DMS114 treated with DMSO at 0.1 percent for 48 hours (cell line): ENCODE data around the gene SETD5.

Experiments used
- DNase-seq: peaks from one replicate; lab custom pipeline; 2025; ENCODE audit not compliant: unreplicated experiment; lab: John Stamatoyannopoulos, UW

SETD5 gene

DNA sequence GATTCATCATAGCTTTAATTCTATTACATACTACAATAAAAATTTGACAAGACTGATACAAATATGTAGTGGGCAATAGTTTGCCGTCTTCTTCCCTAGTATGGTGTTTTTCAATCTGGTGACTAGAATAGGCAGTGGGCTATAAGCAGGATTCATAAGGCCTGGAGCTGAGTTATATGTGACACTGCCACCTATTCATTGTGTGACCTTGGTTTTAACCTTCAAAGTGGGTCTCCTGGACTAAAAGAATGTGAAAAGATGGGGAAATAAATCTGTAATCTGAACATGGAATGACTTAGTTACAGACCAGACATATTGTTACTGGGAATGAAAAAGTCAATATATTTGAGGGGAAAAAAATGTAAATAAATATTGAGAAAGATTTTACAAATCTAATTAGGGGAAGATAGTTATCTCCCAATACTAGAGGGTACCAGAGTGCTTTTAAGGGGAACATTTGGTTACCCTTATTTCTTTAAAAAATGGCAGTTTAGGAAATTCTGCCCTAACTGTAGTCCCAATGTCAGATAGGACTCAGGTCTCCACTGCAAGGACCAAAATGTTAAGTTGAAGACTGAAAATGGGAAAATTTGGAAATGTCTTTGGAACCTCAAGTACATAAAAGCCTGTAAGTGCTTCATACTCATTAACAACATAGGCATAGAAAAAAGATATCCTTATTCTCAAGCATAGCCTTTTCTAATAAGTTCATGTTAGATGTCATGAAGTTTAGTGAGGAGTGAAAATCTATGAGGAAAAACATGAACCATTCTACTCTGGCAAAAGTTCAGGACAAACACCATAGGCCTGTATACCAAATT, 10.7 kb upstream of the SETD5 start:
- DNase-seq, result no peak

DNA sequence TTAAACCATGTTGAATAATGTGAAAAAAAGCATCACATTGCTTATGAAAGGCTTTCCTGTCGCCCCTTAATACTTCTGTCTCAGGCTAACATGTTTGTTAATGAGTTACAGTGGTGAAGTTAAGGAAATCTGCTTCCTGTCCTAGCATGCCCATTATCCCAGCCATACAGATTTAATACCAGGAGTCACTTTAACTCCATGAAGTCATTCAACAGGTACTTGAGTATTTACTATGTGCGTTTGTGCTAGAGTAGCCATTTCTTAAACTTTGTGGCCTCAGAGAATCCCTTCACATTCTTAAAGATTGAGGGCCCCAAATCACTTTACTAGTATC, 10.1 kb upstream of the SETD5 start:
- DNase-seq, result no peak

DNA sequence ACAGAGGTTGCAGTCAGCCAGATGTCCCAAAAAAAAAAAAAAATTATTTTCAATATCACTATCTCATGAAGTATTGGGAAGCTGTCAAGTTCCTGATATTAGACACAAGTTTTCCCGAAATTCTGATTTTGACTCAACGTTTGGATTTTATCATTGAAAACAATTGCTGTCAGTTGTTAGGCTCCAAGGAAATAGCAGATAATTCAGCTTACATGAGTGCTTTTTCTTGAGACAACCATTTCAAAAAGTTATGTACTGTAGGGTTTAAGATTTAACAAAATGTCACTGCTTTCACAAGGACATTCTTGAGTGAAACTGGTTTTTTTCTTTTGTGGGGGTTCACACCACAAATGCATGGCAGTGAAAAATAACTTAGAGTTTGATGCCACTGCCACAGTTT, 9.3 kb upstream of the SETD5 start:
- DNase-seq, result no peak

DNA sequence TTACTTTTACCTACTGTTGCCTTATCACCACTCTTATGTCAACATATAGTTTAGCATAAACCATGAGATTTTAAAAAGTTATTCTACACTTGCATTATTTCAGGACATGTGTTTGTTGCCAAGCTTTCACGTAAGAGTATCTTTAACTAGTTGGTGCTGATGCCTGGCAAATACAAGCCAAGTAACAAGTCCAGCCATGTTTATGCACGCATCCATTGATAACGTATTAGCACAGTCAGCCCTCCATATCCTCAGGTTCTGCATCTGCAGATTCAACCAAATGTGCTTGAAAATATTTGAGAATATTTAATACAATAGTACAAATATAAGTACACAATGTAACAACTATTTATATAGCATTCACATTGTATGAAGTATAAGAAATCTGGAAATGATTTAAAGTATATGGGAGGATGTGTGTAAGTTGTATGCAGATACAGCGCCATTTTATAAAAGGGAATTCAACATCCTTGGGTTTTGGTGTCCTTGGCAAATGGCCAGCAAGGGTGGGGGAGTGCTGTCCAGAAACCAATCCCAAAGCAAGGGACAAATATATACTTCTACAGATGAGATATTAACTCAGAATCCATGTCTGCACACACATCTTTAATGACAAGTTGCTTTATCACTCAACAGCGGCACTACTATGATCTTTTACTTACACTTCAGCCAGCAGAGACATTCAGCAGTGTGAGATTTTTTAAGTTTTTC, 8.7 kb upstream of the SETD5 start:
- no peak for DNase-seq

DNA sequence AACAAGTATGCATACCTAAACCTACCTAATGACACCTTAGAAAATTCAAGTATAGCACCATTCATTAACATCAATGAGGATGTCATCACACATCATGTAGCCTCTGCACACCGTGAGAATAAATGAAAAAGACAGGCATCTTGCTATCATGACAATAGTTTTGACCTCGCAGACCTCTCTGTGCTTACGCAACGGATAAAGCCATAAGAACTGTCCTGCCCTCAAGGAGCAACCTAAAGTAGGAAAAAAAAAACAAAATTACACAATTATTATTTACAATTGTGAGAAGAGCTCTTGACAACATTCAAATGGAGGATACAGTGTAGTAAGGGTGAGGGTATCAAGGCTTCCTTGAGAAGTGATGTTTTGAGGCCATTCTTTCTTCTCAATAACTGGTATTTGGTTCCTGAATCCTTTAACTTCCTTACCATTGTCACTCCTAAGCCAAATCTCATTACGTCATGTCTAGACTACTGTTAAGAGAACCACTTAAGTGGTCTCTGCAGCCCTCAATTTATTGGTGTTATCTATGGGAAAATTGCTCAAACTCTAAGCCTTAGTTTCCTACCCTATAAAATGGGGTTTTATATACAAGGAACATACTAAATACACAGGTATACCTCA, 7.0 kb upstream of the SETD5 start:
- no peak for DNase-seq

DNA sequence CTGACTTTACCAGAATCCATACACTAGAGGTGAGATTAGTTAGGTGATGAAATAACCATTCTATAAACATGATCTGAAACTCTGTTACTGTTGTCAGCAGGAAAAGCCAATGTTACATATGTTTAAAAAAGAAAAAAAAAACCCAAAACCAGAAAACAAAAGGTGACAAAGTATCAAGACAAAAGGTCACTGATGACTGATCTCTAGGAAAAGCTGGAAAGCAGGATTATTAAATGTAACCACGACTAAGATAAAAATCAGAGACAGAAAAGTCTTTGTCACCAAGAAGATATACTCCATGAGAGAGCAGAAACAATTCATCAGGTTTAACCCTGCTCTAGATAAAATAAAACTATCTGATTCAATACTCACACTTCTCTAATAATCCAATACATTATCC, 5.4 kb upstream of the SETD5 start:
- DNase-seq, result no peak

DNA sequence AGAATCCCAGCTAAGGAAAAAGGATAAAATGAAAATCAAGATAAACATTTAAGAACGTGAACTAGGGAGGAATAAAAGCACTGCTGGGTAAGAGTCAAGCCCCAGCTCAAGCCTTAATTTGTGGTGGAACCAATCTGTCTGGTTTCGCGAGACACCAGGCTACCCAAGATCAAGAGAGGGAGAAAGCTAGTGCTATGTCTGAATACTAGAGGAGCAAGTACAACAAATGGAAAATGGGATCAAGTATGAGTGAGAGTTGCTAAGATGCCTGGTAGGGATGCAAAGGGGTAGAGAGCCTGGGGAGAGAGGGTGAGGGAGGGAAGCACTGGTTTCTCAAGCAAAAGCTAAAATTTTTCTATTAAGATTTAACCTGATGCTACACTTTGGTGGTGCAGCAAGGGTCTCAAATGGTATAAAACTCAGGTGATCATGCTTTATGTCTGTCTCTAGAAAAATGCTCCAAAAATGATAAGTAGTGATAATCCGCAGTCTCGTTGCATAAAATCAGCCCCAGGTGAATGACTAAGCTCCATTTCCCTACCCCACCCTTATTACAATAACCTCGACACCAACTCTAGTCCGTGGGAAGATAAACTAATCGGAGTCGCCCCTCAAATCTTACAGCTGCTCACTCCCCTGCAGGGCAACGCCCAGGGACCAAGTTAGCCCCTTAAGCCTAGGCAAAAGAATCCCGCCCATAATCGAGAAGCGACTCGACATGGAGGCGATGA, 1.7 kb upstream of the SETD5 start:
- no peak for DNase-seq

DNA sequence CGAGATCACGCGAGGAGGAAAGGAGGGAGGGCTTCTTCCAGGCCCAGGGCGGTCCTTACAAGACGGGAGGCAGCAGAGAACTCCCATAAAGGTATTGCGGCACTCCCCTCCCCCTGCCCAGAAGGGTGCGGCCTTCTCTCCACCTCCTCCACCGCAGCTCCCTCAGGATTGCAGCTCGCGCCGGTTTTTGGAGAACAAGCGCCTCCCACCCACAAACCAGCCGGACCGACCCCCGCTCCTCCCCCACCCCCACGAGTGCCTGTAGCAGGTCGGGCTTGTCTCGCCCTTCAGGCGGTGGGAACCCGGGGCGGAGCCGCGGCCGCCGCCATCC, 1.1 kb upstream of the SETD5 start:
- peak; percentile 85 for DNase-seq

DNA sequence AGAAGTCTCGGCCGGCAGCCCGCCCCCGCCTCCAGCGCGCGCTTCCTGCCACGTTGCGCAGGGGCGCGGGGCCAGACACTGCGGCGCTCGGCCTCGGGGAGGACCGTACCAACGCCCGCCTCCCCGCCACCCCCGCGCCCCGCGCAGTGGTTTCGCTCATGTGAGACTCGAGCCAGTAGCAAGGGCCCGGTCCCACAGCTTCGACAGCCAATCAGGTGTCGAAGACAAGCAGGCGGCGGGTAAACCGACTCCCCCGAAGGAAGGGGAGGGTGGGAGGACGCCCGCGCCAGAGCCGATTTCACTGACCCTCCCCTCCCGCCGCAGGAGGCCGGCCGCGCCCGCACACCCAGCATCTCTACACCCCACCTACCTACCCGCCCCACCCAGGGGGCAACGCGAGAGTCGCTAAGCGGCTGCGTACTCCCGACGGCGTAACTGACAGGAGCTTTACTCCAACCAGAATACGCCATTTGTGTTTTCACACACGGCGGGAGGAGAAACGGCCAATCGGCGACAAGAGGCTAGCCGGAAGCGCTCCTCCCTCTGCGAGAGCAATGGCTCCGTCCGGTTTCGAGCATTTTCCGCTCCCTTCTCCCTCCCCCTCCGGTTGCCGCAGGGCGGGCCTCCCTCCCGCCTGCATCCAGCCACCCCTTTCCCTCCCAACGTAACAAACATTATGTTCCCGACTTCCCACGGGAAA, 633 bp upstream of the SETD5 start:
- DNase-seq, result peak; percentile 89

DNA sequence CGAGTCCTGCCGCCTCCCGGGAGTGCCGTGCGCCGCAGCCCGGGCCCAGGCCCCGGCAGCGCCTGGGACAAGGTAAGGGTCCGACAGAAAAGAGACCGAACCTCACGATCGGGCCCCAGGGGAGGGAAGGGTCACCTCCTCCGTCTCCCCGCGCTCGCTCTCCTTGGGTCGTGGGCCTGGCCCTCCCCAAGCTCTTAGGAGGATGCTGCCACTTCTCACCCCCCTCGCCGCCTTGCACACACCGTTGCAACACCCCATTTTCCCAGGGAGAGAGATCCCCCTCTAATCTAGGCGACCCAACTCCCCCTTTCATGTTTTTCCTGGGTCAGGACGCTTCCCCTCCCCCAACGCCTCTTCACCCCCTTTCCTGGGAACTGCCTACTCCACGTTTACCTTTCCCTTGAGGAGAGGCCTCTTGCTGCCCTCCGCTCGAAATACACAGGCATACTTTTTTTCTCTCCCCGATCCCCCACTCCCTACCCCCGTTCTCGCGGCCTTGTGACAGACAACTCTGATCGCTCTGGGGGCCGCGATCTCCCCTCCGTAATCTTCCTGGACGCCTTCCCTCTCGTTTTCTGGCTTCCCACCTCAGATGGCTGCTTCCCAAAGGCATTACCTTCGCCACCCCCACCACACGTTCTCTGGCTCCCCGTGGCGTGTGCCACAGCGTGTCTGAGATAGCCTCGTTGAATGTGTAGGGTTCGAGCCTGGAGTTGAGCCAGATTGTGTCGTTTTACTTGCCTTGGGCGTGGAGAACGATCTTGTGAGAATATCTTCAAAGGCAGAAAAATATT, 688 bp downstream of the SETD5 start:
- DNase-seq, result no peak

DNA sequence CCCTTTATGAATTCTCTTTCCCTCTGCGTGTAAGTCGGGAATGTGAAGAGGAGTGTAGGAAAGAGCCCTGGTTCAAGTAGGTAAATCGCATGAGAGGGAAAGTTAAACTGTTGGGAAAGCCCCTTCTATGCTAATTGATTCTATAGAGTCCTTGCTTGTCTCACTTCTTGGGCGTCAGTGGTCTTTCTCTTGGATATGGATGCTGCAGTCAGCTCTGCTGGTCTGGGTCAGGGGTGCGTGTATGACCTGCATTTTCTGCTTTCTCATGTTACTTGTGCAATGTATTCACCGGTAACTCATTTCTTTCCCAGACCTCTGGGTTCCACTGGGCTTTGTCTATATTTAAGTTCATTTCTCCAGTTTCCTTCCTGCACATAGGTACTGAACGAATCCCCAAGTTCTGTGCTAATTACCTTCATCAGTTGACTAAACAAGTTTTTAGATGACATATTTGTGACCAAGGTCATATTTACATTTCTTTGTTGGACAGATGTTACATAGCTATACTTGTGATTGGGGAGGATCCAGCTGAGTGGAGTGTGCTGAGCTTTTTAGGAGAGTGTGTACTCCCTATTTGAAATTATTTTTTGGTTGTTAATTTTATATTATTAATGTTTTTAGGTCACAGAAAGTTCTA, 1.4 kb downstream of the SETD5 start:
- peak; percentile 53 for DNase-seq

DNA sequence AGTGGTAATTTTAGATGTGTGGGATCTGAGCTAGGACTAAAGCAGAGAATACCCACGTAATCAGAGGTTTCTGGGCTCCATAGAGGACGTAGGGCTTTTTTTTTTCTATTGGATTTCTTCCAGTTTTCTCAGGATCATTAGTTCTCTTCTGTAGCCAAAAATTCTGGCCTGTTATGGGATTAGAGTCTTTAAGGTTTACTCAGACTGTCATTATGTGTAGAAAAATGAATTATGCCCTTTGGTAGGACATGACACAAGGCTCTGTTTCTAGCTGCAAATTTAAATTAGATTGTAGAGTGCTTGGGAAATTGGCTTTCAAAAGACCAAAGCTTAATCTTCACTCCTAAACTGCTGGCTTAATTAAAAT, 1.9 kb downstream of the SETD5 start:
- peak; percentile 59 for DNase-seq

DNA sequence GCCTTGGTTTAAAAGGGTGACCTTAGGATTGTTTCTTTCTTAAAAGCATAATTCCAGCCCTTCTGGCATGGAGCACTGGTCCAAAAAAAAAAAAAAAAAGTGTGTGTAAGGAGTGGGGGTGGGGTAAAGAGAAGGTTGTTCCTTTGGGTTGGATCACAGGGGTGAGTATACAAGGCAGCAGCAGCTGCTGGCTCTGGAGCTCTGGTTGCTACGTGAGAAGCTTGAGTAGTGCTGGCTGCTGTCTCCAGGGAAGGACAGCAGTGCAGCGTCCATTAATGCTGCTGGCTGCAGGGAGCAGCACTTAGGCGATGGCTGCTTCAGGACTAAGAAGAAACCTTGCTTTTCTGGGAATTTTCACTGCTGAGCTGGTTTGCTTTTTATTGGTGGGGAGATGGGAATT, 2.3 kb downstream of the SETD5 start:
- DNase-seq, result peak; percentile 59

DNA sequence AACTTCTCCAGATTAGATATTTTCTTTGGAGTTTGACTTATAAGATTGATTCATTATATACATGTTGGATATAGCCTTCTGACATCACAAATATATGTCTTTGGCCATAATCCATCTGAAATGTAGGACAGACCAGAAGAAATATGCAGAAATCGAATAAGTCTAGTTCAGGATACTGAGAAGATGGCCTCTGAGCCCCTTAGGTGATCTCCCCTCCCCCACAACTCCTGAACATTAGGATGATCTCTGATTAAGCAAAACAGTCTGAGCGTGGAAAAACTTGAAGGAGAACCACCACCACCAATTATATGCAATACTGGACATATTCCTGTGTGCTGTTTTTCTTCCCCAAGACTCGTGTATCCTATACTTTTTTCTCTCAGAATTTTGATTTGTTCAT, 3.2 kb downstream of the SETD5 start:
- no peak for DNase-seq

DNA sequence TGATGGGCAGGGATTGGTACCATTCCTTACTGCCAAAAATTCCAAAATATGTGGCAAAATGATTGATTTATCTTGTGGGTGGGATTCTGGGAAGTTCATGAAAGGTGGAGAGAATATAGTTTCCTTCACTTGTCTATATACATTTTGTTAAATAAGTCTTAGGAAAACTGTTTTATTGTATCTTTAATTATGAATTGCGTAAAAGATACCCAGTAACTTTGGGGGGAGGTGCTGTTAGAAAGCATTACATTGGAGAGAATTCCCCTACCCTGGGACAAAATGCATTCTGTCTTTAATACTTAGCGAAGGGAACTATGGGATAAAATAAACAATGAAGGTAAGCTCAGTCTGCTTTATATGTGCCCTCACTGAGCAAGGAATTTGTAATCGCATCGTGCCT, 4.6 kb downstream of the SETD5 start:
- no peak for DNase-seq

DNA sequence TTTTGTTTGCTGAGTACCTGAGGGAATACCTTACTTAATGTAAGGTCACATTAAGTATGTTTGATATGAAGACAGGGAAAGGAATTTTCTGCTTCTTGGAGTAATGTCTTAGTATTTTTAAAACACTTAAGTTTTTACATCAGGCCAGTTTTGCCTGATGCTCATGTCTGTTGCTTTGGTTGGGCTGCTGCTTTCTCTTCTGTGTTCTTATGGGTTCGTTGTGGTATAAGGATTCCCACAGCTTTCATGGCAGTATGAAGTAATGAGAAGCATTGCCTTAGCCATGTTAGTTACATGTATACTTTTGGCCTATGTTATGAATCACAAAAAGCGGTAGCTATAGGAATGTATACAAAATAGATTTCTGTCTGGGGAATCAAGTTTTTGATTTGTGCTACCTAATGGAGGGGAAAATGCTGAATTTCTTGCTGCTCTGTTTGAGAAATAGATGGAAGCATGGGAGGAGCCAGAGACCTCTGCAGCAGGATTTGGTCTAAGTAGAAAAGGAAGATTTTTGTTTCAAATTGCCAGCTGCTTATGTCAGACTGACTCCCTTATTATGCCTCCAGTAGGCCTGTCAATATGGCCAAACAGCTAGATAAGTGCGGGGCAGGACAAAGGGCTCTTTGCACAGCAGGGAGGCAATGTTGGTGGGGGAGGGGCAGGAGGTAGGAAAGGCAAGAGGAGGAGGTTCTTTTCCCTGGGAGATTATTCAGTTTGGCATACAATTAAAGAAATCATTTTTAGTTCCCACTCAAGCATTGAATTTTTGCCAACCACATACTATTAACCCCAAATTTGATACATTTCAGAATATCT, 5.2 kb downstream of the SETD5 start:
- DNase-seq, result no peak

DNA sequence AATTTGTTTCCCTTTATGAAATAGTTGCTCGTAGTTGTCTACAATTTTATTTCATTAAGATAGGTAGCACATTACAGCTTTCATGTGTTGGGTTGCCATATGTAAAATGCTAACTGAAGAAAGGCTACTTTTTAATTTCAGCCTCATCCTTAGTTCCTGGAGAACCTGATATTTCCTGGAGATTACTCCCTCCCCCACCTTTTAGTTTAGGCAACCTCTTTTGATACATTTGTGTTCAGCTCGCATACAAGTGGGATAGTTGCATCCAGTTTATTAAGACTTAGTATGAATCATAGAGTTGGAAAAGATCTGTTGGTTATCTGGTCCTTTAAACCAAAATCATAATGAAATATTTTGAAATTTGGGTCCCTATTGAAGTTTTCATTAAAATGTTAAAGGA, 6.0 kb downstream of the SETD5 start:
- no peak for DNase-seq

DNA sequence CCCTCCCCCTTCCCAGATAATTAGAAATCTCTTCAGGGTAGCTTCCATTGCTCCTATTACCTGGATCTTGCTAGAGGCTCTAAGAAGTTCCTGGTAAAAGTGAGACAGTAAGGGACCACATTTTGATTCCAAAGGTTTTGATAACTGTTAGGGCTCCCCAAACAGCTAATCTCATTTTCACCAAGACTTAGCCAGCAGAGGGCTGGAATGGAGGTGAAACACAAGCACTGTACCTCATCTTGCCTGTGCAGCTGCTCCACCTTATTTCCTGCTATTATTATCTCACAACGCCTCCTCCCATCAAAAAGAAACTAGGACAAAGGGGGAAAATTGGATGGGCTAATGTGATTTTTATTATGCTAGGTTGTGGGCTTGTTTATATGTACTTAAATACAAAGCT, 7.3 kb downstream of the SETD5 start:
- no peak for DNase-seq

DNA sequence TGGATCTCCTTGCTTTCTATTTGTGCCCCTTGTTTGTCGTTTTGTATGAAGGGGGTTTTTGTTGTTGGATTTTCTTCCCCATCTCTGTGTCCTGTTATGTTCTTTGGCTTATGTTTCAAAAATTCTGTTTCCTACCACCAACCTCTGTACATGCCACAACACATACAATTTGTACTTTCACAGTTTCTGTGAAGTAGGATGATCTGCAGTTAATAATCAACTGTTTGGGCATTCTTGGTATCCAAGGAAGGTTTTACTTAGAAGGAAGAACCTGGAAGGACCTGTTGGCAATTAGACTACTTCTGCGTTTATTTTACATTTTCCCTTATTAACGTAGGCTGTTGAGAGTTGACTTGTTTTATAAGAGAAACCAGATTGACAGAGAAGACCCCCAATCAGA, 8.3 kb downstream of the SETD5 start:
- DNase-seq, result no peak
